Loucy (cell line): ENCODE measurements around the gene COL23A1.
"Not testable (repeated sequence)": the region's sequence is repeated elsewhere in the genome, so short reads cannot be mapped to it uniquely, and the experiment has no call there.

ENCODE experiments used
- H2AFZ ChIP-seq: fragments of 200-600 bp; sonication (generic); 2 replicates; pipeline ENCODE4 v1.6.0; 2016; ENCODE audit warnings: antibody characterized with exemption, mild to moderate bottlenecking, low read length, moderate library complexity
- H3F3A ChIP-seq: fragments of 200-600 bp; 2 replicates; pipeline ENCODE4 v1.6.0; 2016; ENCODE audit warnings: antibody characterized with exemption, low read depth, mild to moderate bottlenecking
- H3K27me3 ChIP-seq: fragments of 200-600 bp; sonication (generic); 2 replicates; pipeline ENCODE4 v1.6.1; 2014; ENCODE audit warnings: low read length, mild to moderate bottlenecking; ENCODE audit not compliant: insufficient read depth, poor library complexity, severe bottlenecking
- H3K36me3 ChIP-seq: fragments of 200-600 bp; sonication (generic); 2 replicates; pipeline ENCODE4 v1.6.1; 2016; ENCODE audit warnings: low read length; ENCODE audit not compliant: insufficient read depth
- H3K4me1 ChIP-seq: fragments of 200-600 bp; sonication (generic); 2 replicates; pipeline ENCODE4 v1.5.1; 2014; ENCODE audit warnings: low read length, mild to moderate bottlenecking; ENCODE audit not compliant: insufficient read depth, poor library complexity, severe bottlenecking
- H3K4me2 ChIP-seq: fragments of 200-600 bp; sonication (generic); 2 replicates; pipeline ENCODE4 v1.6.0; 2014; ENCODE audit warnings: antibody characterized with exemption, low read length, low read depth, mild to moderate bottlenecking; ENCODE audit not compliant: poor library complexity, severe bottlenecking
- H3K4me3 ChIP-seq: fragments of 200-600 bp; sonication (generic); 2 replicates; pipeline ENCODE4 v1.5.1; 2014; ENCODE audit warnings: low read length, mild to moderate bottlenecking, mixed read lengths; ENCODE audit not compliant: poor library complexity, severe bottlenecking
- H3K79me2 ChIP-seq: fragments of 200-600 bp; sonication (generic); 2 replicates; pipeline ENCODE4 v1.6.1; 2014; ENCODE audit warnings: low read length; ENCODE audit not compliant: insufficient read depth
- H3K9ac ChIP-seq: fragments of 200-600 bp; sonication (generic); 2 replicates; pipeline ENCODE4 v1.6.0; 2014; ENCODE audit warnings: mild to moderate bottlenecking, low read depth, low read length, moderate library complexity; ENCODE audit not compliant: poor library complexity, severe bottlenecking
- H3K9me2 ChIP-seq: fragments of 200-600 bp; sonication (generic); replicated peaks from 2 replicates; pipeline ENCODE4 v1.6.1; 2016; ENCODE audit warnings: low read depth, low read length, mixed read lengths
- H3K9me3 ChIP-seq: fragments of 200-600 bp; sonication (generic); 2 replicates; pipeline ENCODE4 v1.6.1; 2014; ENCODE audit warnings: mild to moderate bottlenecking, antibody characterized with exemption, low read length, low read depth; ENCODE audit not compliant: insufficient read depth
- H4K20me1 ChIP-seq: fragments of 200-600 bp; sonication (generic); 2 replicates; pipeline ENCODE4 v1.6.0; 2014; ENCODE audit warnings: antibody characterized with exemption, low read length, mild to moderate bottlenecking; ENCODE audit not compliant: insufficient read depth, poor library complexity, severe bottlenecking
- CTCF ChIP-seq: fragments of 200-600 bp; sonication (generic); conservative IDR thresholded peaks from 2 replicates; pipeline ENCODE4 v1.5.1; 2014; ENCODE audit warnings: mild to moderate bottlenecking, antibody characterized with exemption, low read length
- EZH2phosphoT487 ChIP-seq: fragments of 200-600 bp; IDR thresholded peaks from 2 replicates; pipeline ENCODE4 v1.6.1; 2018; ENCODE audit warnings: antibody characterized with exemption, mild to moderate bottlenecking, moderate library complexity, borderline replicate concordance

COL23A1 gene

GRCh38 chr5:178587763-178588611 lies 2.2 kb downstream of the COL23A1 start:
- Histone ChIP-seq H2AFZ (no peak overlapping the region), H3K4me2 (no peak overlapping the region), H3K79me2 (no peaks in the 10 kb centered on the region), H3K9ac (no peak overlapping the region), H3K4me1 (no peaks in the 10 kb centered on the region), H4K20me1 (no peaks in the 10 kb centered on the region), H3K36me3 (no peaks in the 10 kb centered on the region), H3K27me3 (no peaks in the 10 kb centered on the region), H3K9me2 (no peaks in the 10 kb centered on the region), H3F3A (no peaks in the 10 kb centered on the region), H3K9me3 (no peaks in the 10 kb centered on the region; the same call in 1 of the 2 replicates), H3K4me3 (no peak overlapping the region)
- TF ChIP-seq EZH2phosphoT487: no peak
- TF ChIP-seq CTCF: no peak

- Histone ChIP-seq H3K27me3 (no peaks in the 10 kb centered on the region), H3K4me3 (no peak overlapping the region), H2AFZ (no peak overlapping the region), H3K9me2 (no peaks in the 10 kb centered on the region), H3K36me3 (no peaks in the 10 kb centered on the region), H3K9ac (no peak overlapping the region), H3K79me2 (no peaks in the 10 kb centered on the region), H3F3A (no peaks in the 10 kb centered on the region), H3K9me3 (no peaks in the 10 kb centered on the region; the same call in 1 of the 2 replicates), H3K4me2 (no peak overlapping the region), H4K20me1 (no peaks in the 10 kb centered on the region), H3K4me1 (no peaks in the 10 kb centered on the region)
- no peak for TF ChIP-seq CTCF
- TF ChIP-seq EZH2phosphoT487: no peak
Measured at GRCh38 chr5:178586396-178586795, 3.8 kb downstream of the COL23A1 start.

GRCh38 chr5:178585421-178585820 lies 4.8 kb downstream of the COL23A1 start:
- H3K4me3 ChIP-seq, H3K79me2 ChIP-seq, H3F3A ChIP-seq, H3K4me2 ChIP-seq, H2AFZ ChIP-seq, H3K9me2 ChIP-seq, H4K20me1 ChIP-seq, H3K27me3 ChIP-seq, H3K9ac ChIP-seq, H3K9me3 ChIP-seq, H3K4me1 ChIP-seq, H3K36me3 ChIP-seq: not testable (repeated sequence)

GRCh38 chr5:178583279-178583678 lies 6.9 kb downstream of the COL23A1 start:
- H3K4me1 ChIP-seq: no peaks in the 10 kb centered on the region
- H3K4me2 ChIP-seq: no peak overlapping the region
- no peak overlapping the region for H3K4me3 ChIP-seq
- H3K9me3 ChIP-seq: no peaks in the 10 kb centered on the region; the same call in 1 of the 2 replicates
- H3F3A ChIP-seq: no peaks in the 10 kb centered on the region
- H2AFZ ChIP-seq: no peak overlapping the region
- H3K36me3 ChIP-seq: no peaks in the 10 kb centered on the region
- H3K9me2 ChIP-seq: no peaks in the 10 kb centered on the region
- H3K79me2 ChIP-seq: no peaks in the 10 kb centered on the region
- no peaks in the 10 kb centered on the region for H3K27me3 ChIP-seq
- H3K9ac ChIP-seq: no peak overlapping the region
- no peaks in the 10 kb centered on the region for H4K20me1 ChIP-seq
- TF ChIP-seq EZH2phosphoT487 (no peak), CTCF (no peak)
